ENCODE data around the gene PTPN23. TPM values are rescaled to one million over a fixed set of nuclear protein-coding genes. Genes with fewer than 3 reads are reported as not detected.
A peak's percentile ranks its signal among the peaks of the same experiment; 100 is the strongest.

PTPN23 gene
- total RNA-seq, 1 experiment from 2014 or later = 18.7 TPM

GRCh38 chr3:47406762-47407149 is 25.9 kb downstream of the PTPN23 start:
- DNase-seq = peak; percentile 83
- H3K27me3 ChIP-seq (ENCODE audit: control insufficient read depth, insufficient read depth, low read length) = no peaks in the 10 kb centered on the region
- no peak overlapping the region for H3K4me3 ChIP-seq (ENCODE audit: insufficient read depth, low read depth, low read length)
- peaks cover 18% of the 10 kb centered on the region for H3K36me3 ChIP-seq (replicated peaks; ENCODE audit: control insufficient read depth, insufficient read depth, low read length)

- H3K27me3 ChIP-seq (ENCODE audit: control insufficient read depth, insufficient read depth, low read length) = no peaks in the 10 kb centered on the region
- no peak for DNase-seq
These were observed 26.4 kb downstream of the PTPN23 start for GRCh38 chr3:47407237-47407636.

GRCh38 chr3:47407896-47408838 is 27.3 kb downstream of the PTPN23 start:
- Histone ChIP-seq H3K27me3 (ENCODE audit: control insufficient read depth, insufficient read depth, low read length) (no peaks in the 10 kb centered on the region), H3K4me3 (ENCODE audit: insufficient read depth, low read depth, low read length) (no peak overlapping the region), H3K36me3 (replicated peaks; ENCODE audit: control insufficient read depth, insufficient read depth, low read length) (peaks cover 25% of the 10 kb centered on the region)
- peak; percentile 48 for DNase-seq

More at GRCh38 chr3:47407237-47407636, 26.4 kb downstream of the PTPN23 start:
- no peak overlapping the region for H3K4me3 ChIP-seq (ENCODE audit: insufficient read depth, low read depth, low read length)
- peaks cover 22% of the 10 kb centered on the region for H3K36me3 ChIP-seq (replicated peaks; ENCODE audit: control insufficient read depth, insufficient read depth, low read length)

- DNase-seq = peak; percentile 45
- Histone ChIP-seq H3K4me3 (ENCODE audit: insufficient read depth, low read depth, low read length) (no peak overlapping the region), H3K36me3 (replicated peaks; ENCODE audit: control insufficient read depth, insufficient read depth, low read length) (peaks cover 31% of the 10 kb centered on the region), H3K27me3 (ENCODE audit: control insufficient read depth, insufficient read depth, low read length) (no peaks in the 10 kb centered on the region)
These were observed 28.0 kb downstream of the PTPN23 start for GRCh38 chr3:47408839-47409229.

GRCh38 chr3:47409284-47409683 is 28.5 kb downstream of the PTPN23 start:
- Histone ChIP-seq H3K4me3 (ENCODE audit: insufficient read depth, low read depth, low read length) (no peak overlapping the region), H3K27me3 (ENCODE audit: control insufficient read depth, insufficient read depth, low read length) (no peaks in the 10 kb centered on the region), H3K36me3 (replicated peaks; ENCODE audit: control insufficient read depth, insufficient read depth, low read length) (peaks cover 35% of the 10 kb centered on the region)
- peak; percentile 47 for DNase-seq

GRCh38 chr3:47409688-47410416 is 29.0 kb downstream of the PTPN23 start:
- H3K36me3 ChIP-seq (replicated peaks; ENCODE audit: control insufficient read depth, insufficient read depth, low read length) = peaks cover 38% of the 10 kb centered on the region
- H3K27me3 ChIP-seq (ENCODE audit: control insufficient read depth, insufficient read depth, low read length) = no peaks in the 10 kb centered on the region
- DNase-seq = peak; percentile 60
- H3K4me3 ChIP-seq (ENCODE audit: insufficient read depth, low read depth, low read length) = no peak overlapping the region

GRCh38 chr3:47410417-47410720 is 29.5 kb downstream of the PTPN23 start:
- Histone ChIP-seq H3K27me3 (ENCODE audit: control insufficient read depth, insufficient read depth, low read length) (no peaks in the 10 kb centered on the region), H3K36me3 (replicated peaks; ENCODE audit: control insufficient read depth, insufficient read depth, low read length) (peaks cover 39% of the 10 kb centered on the region), H3K4me3 (ENCODE audit: insufficient read depth, low read depth, low read length) (no peak overlapping the region)
- DNase-seq = peak; percentile 66

- H3K27me3 ChIP-seq (ENCODE audit: control insufficient read depth, insufficient read depth, low read length) = no peaks in the 10 kb centered on the region
- peaks cover 39% of the 10 kb centered on the region for H3K36me3 ChIP-seq (replicated peaks; ENCODE audit: control insufficient read depth, insufficient read depth, low read length)
- H3K4me3 ChIP-seq (ENCODE audit: insufficient read depth, low read depth, low read length) = no peak overlapping the region
- peak; percentile 61 for DNase-seq
These were observed 30.2 kb downstream of the PTPN23 start for GRCh38 chr3:47410801-47411646.

- no peak overlapping the region for H3K4me3 ChIP-seq (ENCODE audit: insufficient read depth, low read depth, low read length)
- DNase-seq = peak; percentile 60
- no peaks in the 10 kb centered on the region for H3K27me3 ChIP-seq (ENCODE audit: control insufficient read depth, insufficient read depth, low read length)
- H3K36me3 ChIP-seq (replicated peaks; ENCODE audit: control insufficient read depth, insufficient read depth, low read length) = peaks cover 39% of the 10 kb centered on the region
These were observed 31.1 kb downstream of the PTPN23 start for GRCh38 chr3:47411696-47412452.

- Histone ChIP-seq H3K27me3 (ENCODE audit: control insufficient read depth, insufficient read depth, low read length) (no peaks in the 10 kb centered on the region), H3K4me3 (ENCODE audit: insufficient read depth, low read depth, low read length) (no peak overlapping the region), H3K36me3 (replicated peaks; ENCODE audit: control insufficient read depth, insufficient read depth, low read length) (peaks cover 37% of the 10 kb centered on the region)
- DNase-seq = peak; percentile 47
These were observed 31.6 kb downstream of the PTPN23 start for GRCh38 chr3:47412453-47412756.

- DNase-seq = peak; percentile 55
- H3K36me3 ChIP-seq (replicated peaks; ENCODE audit: control insufficient read depth, insufficient read depth, low read length) = peaks cover 35% of the 10 kb centered on the region
- H3K27me3 ChIP-seq (ENCODE audit: control insufficient read depth, insufficient read depth, low read length) = no peaks in the 10 kb centered on the region
- no peak overlapping the region for H3K4me3 ChIP-seq (ENCODE audit: insufficient read depth, low read depth, low read length)
These were observed 32.2 kb downstream of the PTPN23 start for GRCh38 chr3:47412842-47413520.

- Histone ChIP-seq H3K36me3 (replicated peaks; ENCODE audit: control insufficient read depth, insufficient read depth, low read length) (peaks cover 29% of the 10 kb centered on the region), H3K4me3 (ENCODE audit: insufficient read depth, low read depth, low read length) (no peak overlapping the region), H3K27me3 (ENCODE audit: control insufficient read depth, insufficient read depth, low read length) (no peaks in the 10 kb centered on the region)
- no peak for DNase-seq
These were observed 32.9 kb downstream of the PTPN23 start for GRCh38 chr3:47413751-47414150.

GRCh38 chr3:47414161-47414564 is 33.3 kb downstream of the PTPN23 start:
- DNase-seq = peak; percentile 48
- Histone ChIP-seq H3K4me3 (ENCODE audit: insufficient read depth, low read depth, low read length) (no peak overlapping the region), H3K27me3 (ENCODE audit: control insufficient read depth, insufficient read depth, low read length) (no peaks in the 10 kb centered on the region), H3K36me3 (replicated peaks; ENCODE audit: control insufficient read depth, insufficient read depth, low read length) (peaks cover 30% of the 10 kb centered on the region)
